Ovary (tissue), 3 donors: ENCODE measurements around the gene INCENP.

ENCODE experiments used
- CTCF ChIP-seq, 3 donors: fragments of 450-650 bp in 2 of 3; fragments of 200-600 bp in 1 of 3; IDR thresholded peaks; one replicate each; pipeline versions ENCODE4 v1.5.1 to v1.8.0; 2016 to 2022; ENCODE audit warnings: antibody characterized with exemption in 3 of 3, mild to moderate bottlenecking in 1 of 3
- POLR2A ChIP-seq: fragments of 450-650 bp; IDR thresholded peaks from one replicate; pipeline ENCODE4 v1.6.1; 2017; ENCODE audit warnings: antibody characterized with exemption, mild to moderate bottlenecking, moderate library complexity
- donor health status: DM: no; HTN: no; CAD: no.

GRCh38 chr11:62172294-62172693 is 48.5 kb downstream of the INCENP start:
- TF ChIP-seq CTCF (IDR thresholded peaks at IDR 0.05), result no peak
- TF ChIP-seq POLR2A, result no peak
